ENCODE results near the gene TP53INP2.

The TP53INP2 gene

DNA sequence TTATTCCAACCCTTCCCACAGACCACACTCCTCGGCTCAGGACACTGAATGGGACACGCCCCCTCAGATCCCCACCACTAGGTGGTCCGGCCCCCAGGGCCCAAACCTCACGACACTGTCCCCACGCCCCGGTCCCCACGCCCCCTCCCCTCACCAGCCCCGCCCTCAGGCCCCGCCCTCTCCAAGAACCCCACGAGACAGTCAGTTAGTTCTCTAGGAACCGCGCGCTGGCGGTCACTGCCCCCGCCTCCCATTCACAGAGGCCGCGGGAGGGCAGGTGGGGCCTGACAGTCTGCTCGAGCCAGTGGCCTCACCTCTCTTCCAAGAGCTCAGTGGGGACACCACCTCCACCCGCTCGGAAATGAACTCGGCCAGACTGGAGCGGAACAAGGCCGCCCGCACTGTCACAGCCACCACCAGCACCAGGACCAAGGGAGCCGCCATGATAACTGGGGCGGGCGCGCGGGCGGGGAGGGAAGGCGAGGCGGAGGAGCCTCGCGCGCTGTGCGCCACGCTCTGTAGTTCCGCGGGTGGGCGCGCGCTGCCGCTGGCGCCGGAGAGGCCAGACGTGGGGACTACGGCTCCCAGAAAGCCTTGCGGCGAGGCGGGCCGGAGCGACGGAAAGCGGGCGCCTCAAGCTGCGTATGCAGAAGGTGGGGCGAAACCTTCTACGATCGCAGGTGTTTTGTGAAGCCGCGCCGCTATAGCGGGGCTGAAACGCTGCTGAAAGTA, 27.3 kb upstream of the TP53INP2 start, which contains the start of gene PIGU (continued):
- TF ChIP-seq, protein P1, sequence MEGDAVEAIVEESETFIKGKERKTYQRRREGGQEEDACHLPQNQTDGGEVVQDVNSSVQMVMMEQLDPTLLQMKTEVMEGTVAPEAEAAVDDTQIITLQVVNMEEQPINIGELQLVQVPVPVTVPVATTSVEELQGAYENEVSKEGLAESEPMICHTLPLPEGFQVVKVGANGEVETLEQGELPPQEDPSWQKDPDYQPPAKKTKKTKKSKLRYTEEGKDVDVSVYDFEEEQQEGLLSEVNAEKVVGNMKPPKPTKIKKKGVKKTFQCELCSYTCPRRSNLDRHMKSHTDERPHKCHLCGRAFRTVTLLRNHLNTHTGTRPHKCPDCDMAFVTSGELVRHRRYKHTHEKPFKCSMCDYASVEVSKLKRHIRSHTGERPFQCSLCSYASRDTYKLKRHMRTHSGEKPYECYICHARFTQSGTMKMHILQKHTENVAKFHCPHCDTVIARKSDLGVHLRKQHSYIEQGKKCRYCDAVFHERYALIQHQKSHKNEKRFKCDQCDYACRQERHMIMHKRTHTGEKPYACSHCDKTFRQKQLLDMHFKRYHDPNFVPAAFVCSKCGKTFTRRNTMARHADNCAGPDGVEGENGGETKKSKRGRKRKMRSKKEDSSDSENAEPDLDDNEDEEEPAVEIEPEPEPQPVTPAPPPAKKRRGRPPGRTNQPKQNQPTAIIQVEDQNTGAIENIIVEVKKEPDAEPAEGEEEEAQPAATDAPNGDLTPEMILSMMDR (tag by site-specific recombination; IDR thresholded peaks at IDR 0.05), result peak; percentile 64; the same call in 1 of the 2 replicates
- no peak for TF ChIP-seq ZNF155 (tag by site-specific recombination; IDR thresholded peaks at IDR 0.05)
- TF ChIP-seq, protein P2, sequence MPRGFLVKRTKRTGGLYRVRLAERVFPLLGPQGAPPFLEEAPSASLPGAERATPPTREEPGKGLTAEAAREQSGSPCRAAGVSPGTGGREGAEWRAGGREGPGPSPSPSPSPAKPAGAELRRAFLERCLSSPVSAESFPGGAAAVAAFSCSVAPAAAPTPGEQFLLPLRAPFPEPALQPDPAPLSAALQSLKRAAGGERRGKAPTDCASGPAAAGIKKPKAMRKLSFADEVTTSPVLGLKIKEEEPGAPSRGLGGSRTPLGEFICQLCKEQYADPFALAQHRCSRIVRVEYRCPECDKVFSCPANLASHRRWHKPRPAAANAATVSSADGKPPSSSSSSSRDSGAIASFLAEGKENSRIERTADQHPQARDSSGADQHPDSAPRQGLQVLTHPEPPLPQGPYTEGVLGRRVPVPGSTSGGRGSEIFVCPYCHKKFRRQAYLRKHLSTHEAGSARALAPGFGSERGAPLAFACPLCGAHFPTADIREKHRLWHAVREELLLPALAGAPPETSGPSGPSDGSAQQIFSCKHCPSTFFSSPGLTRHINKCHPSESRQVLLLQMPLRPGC (tag by site-specific recombination; IDR thresholded peaks at IDR 0.05), result 0 out of 2 replicates have a peak, but pooled peaks have one; percentile 15
- no peak for TF ChIP-seq ZNF830 (tag by site-specific recombination; IDR thresholded peaks at IDR 0.05; ENCODE audit: low read depth)
- TF ChIP-seq, protein P3, sequence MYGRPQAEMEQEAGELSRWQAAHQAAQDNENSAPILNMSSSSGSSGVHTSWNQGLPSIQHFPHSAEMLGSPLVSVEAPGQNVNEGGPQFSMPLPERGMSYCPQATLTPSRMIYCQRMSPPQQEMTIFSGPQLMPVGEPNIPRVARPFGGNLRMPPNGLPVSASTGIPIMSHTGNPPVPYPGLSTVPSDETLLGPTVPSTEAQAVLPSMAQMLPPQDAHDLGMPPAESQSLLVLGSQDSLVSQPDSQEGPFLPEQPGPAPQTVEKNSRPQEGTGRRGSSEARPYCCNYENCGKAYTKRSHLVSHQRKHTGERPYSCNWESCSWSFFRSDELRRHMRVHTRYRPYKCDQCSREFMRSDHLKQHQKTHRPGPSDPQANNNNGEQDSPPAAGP (tag by site-specific recombination; IDR thresholded peaks at IDR 0.05), result peak; percentile 66; the same call in 1 of the 2 replicates
- TF ChIP-seq, protein P4, sequence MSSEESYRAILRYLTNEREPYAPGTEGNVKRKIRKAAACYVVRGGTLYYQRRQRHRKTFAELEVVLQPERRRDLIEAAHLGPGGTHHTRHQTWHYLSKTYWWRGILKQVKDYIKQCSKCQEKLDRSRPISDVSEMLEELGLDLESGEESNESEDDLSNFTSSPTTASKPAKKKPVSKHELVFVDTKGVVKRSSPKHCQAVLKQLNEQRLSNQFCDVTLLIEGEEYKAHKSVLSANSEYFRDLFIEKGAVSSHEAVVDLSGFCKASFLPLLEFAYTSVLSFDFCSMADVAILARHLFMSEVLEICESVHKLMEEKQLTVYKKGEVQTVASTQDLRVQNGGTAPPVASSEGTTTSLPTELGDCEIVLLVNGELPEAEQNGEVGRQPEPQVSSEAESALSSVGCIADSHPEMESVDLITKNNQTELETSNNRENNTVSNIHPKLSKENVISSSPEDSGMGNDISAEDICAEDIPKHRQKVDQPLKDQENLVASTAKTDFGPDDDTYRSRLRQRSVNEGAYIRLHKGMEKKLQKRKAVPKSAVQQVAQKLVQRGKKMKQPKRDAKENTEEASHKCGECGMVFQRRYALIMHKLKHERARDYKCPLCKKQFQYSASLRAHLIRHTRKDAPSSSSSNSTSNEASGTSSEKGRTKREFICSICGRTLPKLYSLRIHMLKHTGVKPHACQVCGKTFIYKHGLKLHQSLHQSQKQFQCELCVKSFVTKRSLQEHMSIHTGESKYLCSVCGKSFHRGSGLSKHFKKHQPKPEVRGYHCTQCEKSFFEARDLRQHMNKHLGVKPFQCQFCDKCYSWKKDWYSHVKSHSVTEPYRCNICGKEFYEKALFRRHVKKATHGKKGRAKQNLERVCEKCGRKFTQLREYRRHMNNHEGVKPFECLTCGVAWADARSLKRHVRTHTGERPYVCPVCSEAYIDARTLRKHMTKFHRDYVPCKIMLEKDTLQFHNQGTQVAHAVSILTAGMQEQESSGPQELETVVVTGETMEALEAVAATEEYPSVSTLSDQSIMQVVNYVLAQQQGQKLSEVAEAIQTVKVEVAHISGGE (tag by site-specific recombination; conservative IDR thresholded peaks at IDR 0.05; ENCODE audit: low read depth), result peak; percentile 88
- TF ChIP-seq ZNF423 (tag by site-specific recombination; IDR thresholded peaks at IDR 0.05), result no peak
- TF ChIP-seq ZNF629 (tag by site-specific recombination; IDR thresholded peaks at IDR 0.05), result peak; percentile 88
- TF ChIP-seq, protein P5, sequence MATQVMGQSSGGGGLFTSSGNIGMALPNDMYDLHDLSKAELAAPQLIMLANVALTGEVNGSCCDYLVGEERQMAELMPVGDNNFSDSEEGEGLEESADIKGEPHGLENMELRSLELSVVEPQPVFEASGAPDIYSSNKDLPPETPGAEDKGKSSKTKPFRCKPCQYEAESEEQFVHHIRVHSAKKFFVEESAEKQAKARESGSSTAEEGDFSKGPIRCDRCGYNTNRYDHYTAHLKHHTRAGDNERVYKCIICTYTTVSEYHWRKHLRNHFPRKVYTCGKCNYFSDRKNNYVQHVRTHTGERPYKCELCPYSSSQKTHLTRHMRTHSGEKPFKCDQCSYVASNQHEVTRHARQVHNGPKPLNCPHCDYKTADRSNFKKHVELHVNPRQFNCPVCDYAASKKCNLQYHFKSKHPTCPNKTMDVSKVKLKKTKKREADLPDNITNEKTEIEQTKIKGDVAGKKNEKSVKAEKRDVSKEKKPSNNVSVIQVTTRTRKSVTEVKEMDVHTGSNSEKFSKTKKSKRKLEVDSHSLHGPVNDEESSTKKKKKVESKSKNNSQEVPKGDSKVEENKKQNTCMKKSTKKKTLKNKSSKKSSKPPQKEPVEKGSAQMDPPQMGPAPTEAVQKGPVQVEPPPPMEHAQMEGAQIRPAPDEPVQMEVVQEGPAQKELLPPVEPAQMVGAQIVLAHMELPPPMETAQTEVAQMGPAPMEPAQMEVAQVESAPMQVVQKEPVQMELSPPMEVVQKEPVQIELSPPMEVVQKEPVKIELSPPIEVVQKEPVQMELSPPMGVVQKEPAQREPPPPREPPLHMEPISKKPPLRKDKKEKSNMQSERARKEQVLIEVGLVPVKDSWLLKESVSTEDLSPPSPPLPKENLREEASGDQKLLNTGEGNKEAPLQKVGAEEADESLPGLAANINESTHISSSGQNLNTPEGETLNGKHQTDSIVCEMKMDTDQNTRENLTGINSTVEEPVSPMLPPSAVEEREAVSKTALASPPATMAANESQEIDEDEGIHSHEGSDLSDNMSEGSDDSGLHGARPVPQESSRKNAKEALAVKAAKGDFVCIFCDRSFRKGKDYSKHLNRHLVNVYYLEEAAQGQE (tag by site-specific recombination; IDR thresholded peaks at IDR 0.05), result no peak
- peak; percentile 49; the same call in 1 of the 2 replicates for TF ChIP-seq ZSCAN30 (tag by site-specific recombination; IDR thresholded peaks at IDR 0.05)
- TF ChIP-seq KLF10 (tag by site-specific recombination; IDR thresholded peaks at IDR 0.05), result peak; percentile 39; the same call in 1 of the 2 replicates
- peak; percentile 46; the same call in 1 of the 2 replicates for TF ChIP-seq ZIC2 (tag by site-specific recombination; IDR thresholded peaks at IDR 0.05)
- no peak for TF ChIP-seq ZNF239 (tag by site-specific recombination; IDR thresholded peaks at IDR 0.05)
- peak; percentile 98 for TF ChIP-seq ZNF76 (tag by site-specific recombination; IDR thresholded peaks at IDR 0.05; ENCODE audit: borderline replicate concordance, low read depth)
- peak; percentile 82; the same call in 1 of the 2 replicates for TF ChIP-seq ZBTB17 (tag by site-specific recombination; IDR thresholded peaks at IDR 0.05)
- no peak for TF ChIP-seq ZNF416 (tag by site-specific recombination; IDR thresholded peaks at IDR 0.05)
- TF ChIP-seq KLF8 (tag by site-specific recombination; IDR thresholded peaks at IDR 0.05), result peak; percentile 98
- peak; percentile 41; the same call in 1 of the 2 replicates for TF ChIP-seq ZNF2 (tag by site-specific recombination; IDR thresholded peaks at IDR 0.05)
- TF ChIP-seq SP7 (tag by site-specific recombination; IDR thresholded peaks at IDR 0.05), result peak; percentile 62; the same call in 1 of the 2 replicates
- TF ChIP-seq ZNF747 (tag by site-specific recombination; IDR thresholded peaks at IDR 0.05), result no peak

Measured in HEK293 (cell line).